HepG2 (cell line): ENCODE data around the gene ZMIZ1. TPM values are rescaled to one million over a fixed set of nuclear protein-coding genes. Genes with fewer than 3 reads are reported as not detected.

Experiments used
- ARNT2 ChIP-seq: sonication (generic); formaldehyde crosslinking; IDR thresholded peaks from 2 replicates; pipeline ENCODE4 v1.8.0; 2022; ENCODE audit warnings: mild to moderate bottlenecking, low read depth, missing genetic modification reagents, moderate library complexity
- CBX2 ChIP-seq, 2 experiments: fragments of 200-600 bp in 1 of 2; sonication (generic); formaldehyde crosslinking in 1 of 2; IDR thresholded peaks; 2 replicates each; pipeline versions ENCODE4 v1.7.0 to v1.8.1; 2018 to 2022; ENCODE audit warnings: low read depth in 2 of 2, low read length in 1 of 2, mild to moderate bottlenecking in 1 of 2, missing genetic modification reagents in 1 of 2
- CSRNP2 ChIP-seq: sonication (generic); formaldehyde crosslinking; conservative IDR thresholded peaks from 2 replicates; pipeline ENCODE4 v1.8.0; 2022; ENCODE audit warnings: low read depth, missing genetic modification reagents
- FOXO4 ChIP-seq: sonication (generic); formaldehyde crosslinking; conservative IDR thresholded peaks from 2 replicates; pipeline ENCODE4 v1.8.1; 2023; ENCODE audit warnings: missing genetic modification reagents
- HMGXB4 ChIP-seq, 2 experiments: sonication (generic) in 1 of 2; formaldehyde crosslinking in 1 of 2; IDR thresholded peaks; 2 replicates each; pipeline versions ENCODE4 v1.4.0 to v1.6.1; 2018 to 2020; ENCODE audit warnings: missing genetic modification reagents in 2 of 2, borderline replicate concordance in 1 of 2, low read depth in 1 of 2, mild to moderate bottlenecking in 1 of 2, missing biosample characterization in 1 of 2
- HNF4G ChIP-seq, 2 experiments: sonication (generic) in 1 of 2; formaldehyde crosslinking in 1 of 2; IDR thresholded peaks; 2 replicates each; pipeline versions ENCODE4 v1.4.0 to v1.6.1; 2011 to 2020; ENCODE audit warnings: borderline replicate concordance in 2 of 2, low read depth in 2 of 2, mild to moderate bottlenecking in 2 of 2, low read length in 1 of 2, missing genetic modification reagents in 1 of 2, moderate library complexity in 1 of 2
- HOMEZ ChIP-seq: IDR thresholded peaks from 2 replicates; pipeline ENCODE4 v1.6.1; 2016; ENCODE audit warnings: low read depth
- MED13 ChIP-seq: sonication (generic); formaldehyde crosslinking; IDR thresholded peaks from 2 replicates; pipeline ENCODE4 v1.5.0; 2020; ENCODE audit warnings: missing genetic modification reagents
- MYNN ChIP-seq: sonication (generic); formaldehyde crosslinking; IDR thresholded peaks from 2 replicates; pipeline ENCODE4 v1.4.0; 2020; ENCODE audit warnings: mild to moderate bottlenecking, low read depth, missing genetic modification reagents
- ZKSCAN8 ChIP-seq: IDR thresholded peaks from 2 replicates; pipeline ENCODE4 v1.6.1; 2016; ENCODE audit warnings: borderline replicate concordance, missing genetic modification reagents, missing compliant biosample characterization
- ZNF30 ChIP-seq: sonication (generic); formaldehyde crosslinking; IDR thresholded peaks from 2 replicates; pipeline ENCODE4 v1.5.0; 2020; ENCODE audit warnings: mild to moderate bottlenecking, missing genetic modification reagents
- ZNF331 ChIP-seq: sonication (generic); formaldehyde crosslinking; IDR thresholded peaks from 2 replicates; pipeline ENCODE4 v1.4.0; 2020; ENCODE audit warnings: missing genetic modification reagents
- ZNF577 ChIP-seq: sonication (generic); formaldehyde crosslinking; IDR thresholded peaks from 2 replicates; pipeline ENCODE4 v1.4.0; 2020; ENCODE audit warnings: mild to moderate bottlenecking, low read depth, missing genetic modification reagents, borderline replicate concordance
- ZNF639 ChIP-seq: conservative IDR thresholded peaks from 2 replicates; pipeline ENCODE4 v1.6.1; 2018; ENCODE audit warnings: missing genetic modification reagents
- ZNF7 ChIP-seq: IDR thresholded peaks from 2 replicates; pipeline ENCODE4 v1.6.1; 2016; ENCODE audit warnings: missing biosample characterization, missing genetic modification reagents
- ZSCAN9 ChIP-seq: IDR thresholded peaks from 2 replicates; pipeline ENCODE4 v1.6.1; 2016; ENCODE audit warnings: borderline replicate concordance
- polyA plus RNA-seq, 8 experiments: library from polyadenylated mRNA; depleted of rRNA in 3 of 8; stranded (reverse) in 7 of 8; unstranded in 1 of 8; fragments of >200 nt; fragmentation: Illumina TruSeq in 4 of 8; extraction: Trizol in 4 of 8; gene quantifications; 2 replicates each; pipeline versions ENCODE4 v1.2.1 to v1.2.3, GENCODE V29; 2011 to 2016; ENCODE audit warnings: low read depth in 4 of 8, missing spikeins in 1 of 8, mixed read lengths in 1 of 8; ENCODE audit not compliant: insufficient read depth in 1 of 8
- total RNA-seq, 5 experiments: library from RNA; depleted of rRNA; stranded (reverse); fragments of >200 nt; fragmentation: Illumina TruSeq; extraction: Trizol; gene quantifications; 2 replicates each; pipeline ENCODE4 v1.2.3, GENCODE V29; 2016; ENCODE audit warnings: low read depth in 1 of 5

The ZMIZ1 gene
- total and polyA plus RNA-seq, 2 of the 13 experiments (the other 11 are each of a cell fraction or from before 2014, with no cell fraction given) = 5.3 to 10.2 TPM

DNA sequence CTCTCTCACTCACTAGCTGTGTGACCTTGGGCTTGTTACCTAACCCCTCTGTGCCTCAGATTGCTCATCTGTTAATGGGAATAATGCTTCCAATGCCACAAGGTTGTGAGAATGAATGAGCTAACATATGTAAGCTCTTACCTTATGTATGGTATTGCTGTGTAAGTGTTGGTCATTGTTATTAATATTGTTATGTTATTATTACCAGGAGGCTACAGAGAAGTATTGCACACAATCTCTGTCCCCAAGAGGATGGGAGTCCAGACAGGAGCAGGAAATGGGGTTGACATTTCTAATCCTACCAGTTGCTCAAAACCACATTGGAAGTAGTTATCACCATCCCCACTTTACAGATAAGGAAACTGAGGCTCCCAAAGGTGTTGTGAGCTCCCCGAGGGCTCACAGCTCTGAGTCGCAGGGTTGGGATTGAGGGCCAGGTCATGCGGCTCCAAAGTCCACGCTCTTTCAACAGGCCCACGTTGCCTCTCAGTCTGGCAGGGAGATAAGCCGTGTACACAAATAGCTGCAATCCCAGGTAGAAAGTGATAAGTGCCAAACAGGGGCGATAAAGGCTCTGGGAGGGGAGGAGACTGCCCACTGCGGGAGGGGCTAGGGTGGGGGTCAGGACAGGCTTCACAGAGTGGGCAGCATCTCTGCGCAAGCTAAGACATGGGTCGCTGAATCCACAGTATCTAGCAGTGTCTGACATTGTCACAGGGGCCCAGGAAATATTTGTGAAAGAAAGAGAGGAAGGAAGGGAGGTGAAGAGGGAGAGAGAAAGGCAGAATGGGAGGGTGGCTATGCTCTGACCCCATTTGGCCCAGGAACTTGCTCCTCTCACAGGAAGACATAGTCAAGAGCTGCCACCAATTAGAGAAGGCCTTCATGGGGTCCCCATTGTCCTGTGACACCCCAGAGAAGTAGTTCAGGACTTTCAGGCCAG lies 9.6 kb upstream of the ZMIZ1 start (continued):
- TF ChIP-seq CBX2 (IDR thresholded peaks at IDR 0.05; ENCODE audit: low read depth, low read length) = no peak
- TF ChIP-seq CBX2 (CRISPR knock-in tag; IDR thresholded peaks at IDR 0.05; ENCODE audit: low read depth) = no peak
- TF ChIP-seq ZNF331 (CRISPR knock-in tag) = peak; percentile 88; the same call in 1 of the 2 replicates
- peak; percentile 81; the same call in 1 of the 2 replicates for TF ChIP-seq MED13
- peak; percentile 56; the same call in 1 of the 2 replicates for TF ChIP-seq MYNN (CRISPR knock-in tag)
- TF ChIP-seq CSRNP2 = no peak
- peak; percentile 99 for TF ChIP-seq HNF4G (IDR thresholded peaks at IDR 0.05; ENCODE audit: borderline replicate concordance, low read depth, low read length)
- TF ChIP-seq HNF4G (CRISPR knock-in tag; IDR thresholded peaks at IDR 0.05; ENCODE audit: borderline replicate concordance, low read depth) = peak; percentile 98
- TF ChIP-seq ARNT2 = no peak
- peak; percentile 48; the same call in 1 of the 2 replicates for TF ChIP-seq ZNF7 (CRISPR knock-in tag)
- no peak for TF ChIP-seq ZNF30
- TF ChIP-seq HMGXB4 (CRISPR knock-in tag; IDR thresholded peaks at IDR 0.05; ENCODE audit: borderline replicate concordance in 1 of 2, low read depth in 1 of 2) = no peak
- TF ChIP-seq ZNF639 (CRISPR knock-in tag) = no peak
- TF ChIP-seq FOXO4 (CRISPR knock-in tag) = no peak
- TF ChIP-seq HOMEZ (CRISPR knock-in tag) = peak; percentile 54; the same call in 1 of the 2 replicates
- no peak for TF ChIP-seq ZNF577
- TF ChIP-seq ZKSCAN8 (CRISPR knock-in tag) = peak; percentile 39; the same call in 1 of the 2 replicates
- 0 out of 2 replicates have a peak, but pooled peaks have one; percentile 61 for TF ChIP-seq ZSCAN9
